GM23248 (cell line): ENCODE measurements around the gene TTC13.
"Not testable (repeated sequence)": the region's sequence is repeated elsewhere in the genome, so short reads cannot be mapped to it uniquely, and the experiment has no call there.

Experiments used
- EZH2 ChIP-seq: fragments of 200-600 bp; sonication (generic); IDR thresholded peaks from 2 replicates; pipeline ENCODE4 v1.6.1; 2018; ENCODE audit warnings: antibody characterized with exemption, mild to moderate bottlenecking; ENCODE audit not compliant: insufficient read depth, poor library complexity, severe bottlenecking
- EZH2phosphoT487 ChIP-seq: fragments of 200-600 bp; sonication (generic); IDR thresholded peaks from 2 replicates; pipeline ENCODE4 v1.6.1; 2018; ENCODE audit warnings: antibody characterized with exemption, moderate library complexity, mild to moderate bottlenecking, low read depth; ENCODE audit not compliant: insufficient read depth

DNA sequence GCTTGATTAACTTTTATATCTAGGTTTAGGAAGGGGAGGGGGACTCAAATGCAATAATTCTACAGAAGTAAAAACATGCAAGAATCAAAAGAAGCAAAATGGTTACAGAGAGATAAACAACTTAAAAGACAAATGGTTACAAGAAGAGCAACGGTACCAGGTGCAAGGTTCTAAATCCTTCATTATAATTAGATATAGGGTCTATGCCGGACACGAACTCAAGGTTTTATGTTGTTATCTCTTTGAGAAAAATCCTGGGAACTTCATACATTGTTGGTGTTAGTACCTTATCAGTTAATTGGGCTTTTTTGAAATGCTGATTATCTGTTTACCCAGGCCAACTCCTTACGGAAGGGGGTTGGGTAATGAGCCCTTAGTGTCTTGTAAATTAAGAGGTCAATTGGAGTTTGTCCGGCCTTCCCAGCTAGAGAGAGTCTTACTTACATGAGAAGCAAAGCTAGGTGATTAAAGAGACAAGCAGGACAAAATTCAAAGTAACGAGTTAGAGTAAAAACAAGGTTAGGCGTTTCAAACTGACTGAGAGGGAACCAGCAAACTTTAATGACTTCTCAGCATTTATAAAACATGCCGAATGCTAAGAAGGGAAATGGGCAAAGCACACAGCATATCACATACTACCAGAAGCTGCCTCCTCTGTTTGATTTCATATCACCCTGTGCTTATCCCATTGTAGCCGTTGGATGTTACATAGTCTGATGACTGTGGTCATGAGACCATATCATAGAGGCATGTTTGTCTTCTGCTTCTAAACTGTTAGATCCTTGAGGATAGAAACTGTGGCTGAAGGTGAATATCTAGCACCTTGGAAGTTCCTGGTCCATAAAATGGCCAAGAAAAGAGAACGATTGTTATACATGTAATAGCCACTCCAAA lies 6.2 kb upstream of the TTC13 start:
- not testable (repeated sequence) for TF ChIP-seq EZH2, EZH2phosphoT487
